K562 (cell line): ENCODE results near the gene MACROD2. TPM values are rescaled to one million over a fixed set of nuclear protein-coding genes. Genes with fewer than 3 reads are reported as not detected.

Experiments
- BCOR ChIP-seq: fragments of 450-650 bp; IDR thresholded peaks from 2 replicates; pipeline ENCODE4 v1.6.1; 2016
- ETV6 ChIP-seq, 3 experiments: fragments of 150-350 bp in 1 of 3; sonication (generic) in 1 of 3; formaldehyde crosslinking in 1 of 3; IDR thresholded peaks; 2 replicates each; pipeline versions ENCODE4 v1.6.1 to v1.8.0; 2014 to 2022; ENCODE audit warnings: borderline replicate concordance in 2 of 3, low read depth in 2 of 3, antibody characterized with exemption in 1 of 3, low read length in 1 of 3, mild to moderate bottlenecking in 1 of 3, missing genetic modification reagents in 1 of 3
- HNRNPH1 ChIP-seq: fragments of 200-400 bp; formaldehyde crosslinking; optimal IDR thresholded peaks from 2 replicates; pipeline ENCODE3; 2017; ENCODE audit warnings: low read depth, mild to moderate bottlenecking, low read length, moderate library complexity
- HSF4 ChIP-seq: fragments of 250-450 bp; sonication (Bioruptor Pico); IDR thresholded peaks from 2 replicates; pipeline ENCODE4 v2.1.2; 2022; ENCODE audit warnings: mild to moderate bottlenecking, moderate library complexity, borderline replicate concordance
- RAD21 ChIP-seq, 2 experiments: fragments of 250-450 bp in 1 of 2; fragments of 450-650 bp in 1 of 2; sonication (Bioruptor Pico) in 1 of 2; formaldehyde crosslinking in 1 of 2; IDR thresholded peaks in 1 of 2; conservative IDR thresholded peaks in 1 of 2; 2 replicates each; pipeline versions ENCODE4 v1.4.0 to v1.8.0; 2020 to 2022; ENCODE audit warnings: mild to moderate bottlenecking in 2 of 2, moderate library complexity in 1 of 2
- RBM22 ChIP-seq: fragments of 200-400 bp; formaldehyde crosslinking; IDR thresholded peaks from 2 replicates; pipeline ENCODE4 v1.6.1; 2018; ENCODE audit warnings: low read length, low read depth; ENCODE audit not compliant: poor library complexity, severe bottlenecking
- SFPQ ChIP-seq: fragments of 200-400 bp; formaldehyde crosslinking; IDR thresholded peaks from 2 replicates; pipeline ENCODE4 v1.6.1; 2017; ENCODE audit warnings: mild to moderate bottlenecking, low read depth, low read length, moderate library complexity
- SP2 ChIP-seq: IDR thresholded peaks from 2 replicates; pipeline ENCODE4 v1.6.1; 2011; ENCODE audit warnings: mild to moderate bottlenecking, low read depth, low read length, moderate library complexity; ENCODE audit not compliant: poor library complexity, severe bottlenecking; ENCODE audit errors: extremely low read depth
- TBL1XR1 ChIP-seq, 2 experiments: IDR thresholded peaks; 2 replicates each; pipeline ENCODE4 v1.6.1; 2012; ENCODE audit warnings: improper control_type of control experiment in 2 of 2, low read length in 2 of 2, mild to moderate bottlenecking in 1 of 2
- ZC3H4 ChIP-seq: sonication (generic); formaldehyde crosslinking; IDR thresholded peaks from 2 replicates; pipeline ENCODE4 v1.9.0; 2021; ENCODE audit warnings: missing genetic modification reagents, borderline replicate concordance
- ZNF445 ChIP-seq: fragments of 250-450 bp; sonication (Bioruptor Pico); IDR thresholded peaks from 2 replicates; pipeline ENCODE4 v1.4.0; 2020; ENCODE audit warnings: low read depth, mild to moderate bottlenecking, moderate library complexity
- polyA plus RNA-seq, 8 experiments: library from polyadenylated mRNA; depleted of rRNA in 4 of 8; stranded (reverse) in 5 of 8; unstranded in 3 of 8; fragments of >200 nt; fragmentation: Nextera tagmentation in 2 of 8; fragmentation: Illumina TruSeq in 1 of 8; extraction: Ambion mirVana in 2 of 8; extraction: Trizol in 1 of 8; gene quantifications; 2 replicates each; pipeline versions ENCODE4 v1.2.1 to v1.2.3, GENCODE V29; 2011 to 2014; ENCODE audit warnings: inconsistent platforms in 1 of 8, missing spikeins in 1 of 8
- total RNA-seq, 7 experiments: library from RNA; depleted of rRNA in 6 of 7; stranded (reverse); fragments of >200 nt in 6 of 7; fragmentation: Illumina TruSeq in 2 of 7; extraction: Trizol in 2 of 7; gene quantifications; 2 replicates each; pipeline versions ENCODE4 v1.2.1 to v1.2.3, GENCODE V29; 2011 to 2021; ENCODE audit warnings: low replicate concordance in 1 of 7
- TF ChIP-seq, protein P1 (sequence below): fragments of 450-650 bp; IDR thresholded peaks from 2 replicates; pipeline ENCODE4 v1.6.1; 2016; ENCODE audit warnings: mild to moderate bottlenecking

The MACROD2 gene
- total and polyA plus RNA-seq, 9 of the 15 experiments (the other 6 are each of a cell fraction or from before 2014, with no cell fraction given) = not detected

DNA sequence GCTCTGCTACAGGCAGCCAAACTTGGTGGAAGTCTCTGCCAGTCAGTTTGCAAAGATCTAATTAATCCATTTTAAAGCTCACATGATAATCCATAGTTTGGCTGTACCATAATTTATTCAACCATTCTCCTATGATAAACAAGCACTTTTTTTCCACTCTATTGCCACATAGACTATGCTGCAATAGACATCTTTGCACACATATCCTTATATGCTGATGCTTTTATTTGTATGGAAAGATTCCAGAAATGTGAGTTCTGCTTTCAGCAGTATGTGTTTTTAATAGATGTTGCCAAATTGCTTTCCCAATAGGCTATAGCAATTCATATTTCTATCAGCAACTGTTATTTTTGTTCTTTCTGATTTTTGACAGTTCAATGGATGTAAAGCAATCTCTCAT is 1950.0 kb downstream of the MACROD2 start (continued):
- TF ChIP-seq, protein P1, sequence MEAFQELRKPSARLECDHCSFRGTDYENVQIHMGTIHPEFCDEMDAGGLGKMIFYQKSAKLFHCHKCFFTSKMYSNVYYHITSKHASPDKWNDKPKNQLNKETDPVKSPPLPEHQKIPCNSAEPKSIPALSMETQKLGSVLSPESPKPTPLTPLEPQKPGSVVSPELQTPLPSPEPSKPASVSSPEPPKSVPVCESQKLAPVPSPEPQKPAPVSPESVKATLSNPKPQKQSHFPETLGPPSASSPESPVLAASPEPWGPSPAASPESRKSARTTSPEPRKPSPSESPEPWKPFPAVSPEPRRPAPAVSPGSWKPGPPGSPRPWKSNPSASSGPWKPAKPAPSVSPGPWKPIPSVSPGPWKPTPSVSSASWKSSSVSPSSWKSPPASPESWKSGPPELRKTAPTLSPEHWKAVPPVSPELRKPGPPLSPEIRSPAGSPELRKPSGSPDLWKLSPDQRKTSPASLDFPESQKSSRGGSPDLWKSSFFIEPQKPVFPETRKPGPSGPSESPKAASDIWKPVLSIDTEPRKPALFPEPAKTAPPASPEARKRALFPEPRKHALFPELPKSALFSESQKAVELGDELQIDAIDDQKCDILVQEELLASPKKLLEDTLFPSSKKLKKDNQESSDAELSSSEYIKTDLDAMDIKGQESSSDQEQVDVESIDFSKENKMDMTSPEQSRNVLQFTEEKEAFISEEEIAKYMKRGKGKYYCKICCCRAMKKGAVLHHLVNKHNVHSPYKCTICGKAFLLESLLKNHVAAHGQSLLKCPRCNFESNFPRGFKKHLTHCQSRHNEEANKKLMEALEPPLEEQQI = no peak
- TF ChIP-seq SFPQ (no peak), HSF4 (CRISPR knock-in tag) (no peak), BCOR (no peak), TBL1XR1 (IDR thresholded peaks at IDR 0.05; ENCODE audit: low read length in 2 of 2) (no peak), ZC3H4 (no peak), RBM22 (no peak), SP2 (no peak), ZNF445 (CRISPR knock-in tag) (no peak), RAD21 (CRISPR knock-in tag; conservative IDR thresholded peaks at IDR 0.05 in 1 of 2, IDR thresholded peaks at IDR 0.05 in 1 of 2) (no peak), ETV6 (IDR thresholded peaks at IDR 0.05; ENCODE audit: borderline replicate concordance in 1 of 2, low read depth in 2 of 2, low read length in 1 of 2) (no peak), ETV6 (CRISPR knock-in tag; IDR thresholded peaks at IDR 0.05; ENCODE audit: borderline replicate concordance) (no peak), HNRNPH1 (no peak)
